Transverse colon (tissue), 4 donors: ENCODE results near the gene TXN. TPM values are rescaled to one million over a fixed set of nuclear protein-coding genes. Genes with fewer than 3 reads are reported as not detected.

Experiments used
- DNase-seq: peaks from one replicate; pipeline ENCODE4 v3.0.0-alpha.2; 2019
- H3K27ac ChIP-seq, 4 donors: fragments of 200-600 bp; sonication (generic); 2 replicates each; pipeline ENCODE4 v1.5.1; 2016 to 2018; ENCODE audit warnings: inconsistent platforms in 4 of 4
- H3K27me3 ChIP-seq: fragments of 200-600 bp; sonication (generic); 2 replicates; pipeline ENCODE4 v1.5.1; 2017; ENCODE audit warnings: inconsistent platforms
- H3K36me3 ChIP-seq, 4 donors: fragments of 200-600 bp; sonication (generic); 2 replicates each; pipeline ENCODE4 v1.5.1; 2017 to 2019; ENCODE audit warnings: inconsistent platforms in 4 of 4
- H3K4me1 ChIP-seq, 4 donors: fragments of 200-600 bp; sonication (generic); 2 replicates each; pipeline ENCODE4 v1.5.1; 2017 to 2020; ENCODE audit warnings: inconsistent platforms in 4 of 4
- H3K4me3 ChIP-seq, 4 donors: fragments of 200-600 bp; sonication (generic); 1 replicate in 1 of 4; 2 replicates in 3 of 4; pipeline versions ENCODE4 v1.5.1 to v1.6.1; 2017 to 2019; ENCODE audit warnings: inconsistent platforms in 4 of 4
- H3K9me3 ChIP-seq, 2 donors: fragments of 200-600 bp; sonication (generic); 2 replicates each; pipeline ENCODE4 v1.5.1; 2017 to 2019; ENCODE audit warnings: inconsistent platforms in 2 of 2
- CTCF ChIP-seq, 5 experiments: fragments of 200-600 bp in 3 of 5; fragments of 450-650 bp in 2 of 5; sonication (generic) in 3 of 5; IDR thresholded peaks; 1 replicate in 2 of 5; 2 replicates in 3 of 5; pipeline ENCODE4 v1.5.1; 2016 to 2017; ENCODE audit warnings: antibody characterized with exemption in 5 of 5, inconsistent platforms in 3 of 5, mild to moderate bottlenecking in 2 of 5, moderate library complexity in 1 of 5
- EP300 ChIP-seq: sonication (generic); formaldehyde crosslinking; IDR thresholded peaks from one replicate; pipeline ENCODE4 v1.6.1; 2017; ENCODE audit warnings: antibody characterized with exemption, low read depth
- POLR2A ChIP-seq: fragments of 450-650 bp; IDR thresholded peaks from one replicate; pipeline ENCODE4 v1.6.1; 2016; ENCODE audit warnings: antibody characterized with exemption, mild to moderate bottlenecking, moderate library complexity
- POLR2AphosphoS5 ChIP-seq, 3 donors: sonication (generic); formaldehyde crosslinking; IDR thresholded peaks; one replicate each; pipeline ENCODE4 v1.6.1; 2016; ENCODE audit warnings: antibody characterized with exemption in 3 of 3
- WGBS, 2 donors: methylation state at CpG; one replicate each; pipeline ENCODE4 v1.1.5; 2018; ENCODE audit warnings: low coverage in 1 of 2; 5-methylcytosine and 5-hydroxymethylcytosine counted together
- in situ Hi-C, 4 donors: fragments of 200-750 bp; cut with MboI; loops; one replicate each; pipeline versions ENCODE4 v1.15.0 to v1.15.1; 2017; ENCODE audit warnings: low sequenced_read_pairs in 3 of 4, low pct_ligation_motif_present in 1 of 4, low pct_unique_long_range_greater_than_20kb in 1 of 4
- intact Hi-C: fragments of 100-400 bp; cut with DNase I; formaldehyde crosslinking; loops from one replicate; pipeline ENCODE4 v1.15.1; 2023; ENCODE audit warnings: low total_unique reads
- total RNA-seq, 4 donors: library from RNA; depleted of rRNA; stranded (reverse); fragments of >200 nt; gene quantifications; one replicate each; pipeline ENCODE4 v1.1.0, GENCODE V29; 2016

Gene TXN
- total RNA-seq, result 100 to 1,000 TPM in 3 of 4 donors, 10 to 100 TPM in 1; 52.4 to 275 (median 182) TPM

GRCh38 chr9:110256380-110257096 lies at the start of gene TXN:
Gene TXN (minus strand): TSS chr9:110256507. CDS start chr9:110256435, 72 bp downstream.
- DNase-seq, result peak; percentile 95
- Histone ChIP-seq H3K27ac (peak within 1 kb of the TSS; percentile 90 to 98 (median 98)), H3K27me3 (no peaks in the 10 kb centered on the region), H3K9me3 (no peaks in the 10 kb centered on the region), H3K4me3 (peak within 1 kb of the TSS; percentile 58 to 93 (median 93)), H3K36me3 (no peaks in the 10 kb centered on the region), H3K4me1 (peaks cover 29 to 66% (median 40%) of the 10 kb centered on the region in 4 donors)
- 0% methylated on average over 2 to 61 of the region's 65 CpGs for WGBS, 2 donors
- intact Hi-C loops, result no loop called here
- peak; percentile 96 to 99 (median 98) for TF ChIP-seq POLR2AphosphoS5 (IDR thresholded peaks at IDR 0.05)
- no peak for TF ChIP-seq CTCF (IDR thresholded peaks at IDR 0.05)
- peak; percentile 63 for TF ChIP-seq EP300
- TF ChIP-seq POLR2A, result peak; percentile 93
- in situ Hi-C loops, result no loop called here

- in situ Hi-C loops, result no loop called here
- no peaks in the 10 kb centered on the region for H3K9me3 ChIP-seq
- no peak overlapping the region for H3K4me3 ChIP-seq
- H3K4me1 ChIP-seq, result peaks cover 0 to 5% (median 0%) of the 10 kb centered on the region in 4 donors
- intact Hi-C loops, result no loop called here
- DNase-seq, result no peak
- TF ChIP-seq EP300 (no peak), POLR2A (no peak), CTCF (IDR thresholded peaks at IDR 0.05) (no peak), POLR2AphosphoS5 (IDR thresholded peaks at IDR 0.05) (no peak)
- H3K27ac ChIP-seq, result no peak overlapping the region
- H3K36me3 ChIP-seq, result no peaks in the 10 kb centered on the region
- WGBS, 2 donors, result 80% methylated on average over 1 of the region's 1 CpG; no CpG with 5 or more reads in 1 of the 2 donors
- H3K27me3 ChIP-seq, result no peaks in the 10 kb centered on the region
Observed at GRCh38 chr9:110303133-110303532, 46.8 kb upstream of the TXN start.

- WGBS, 2 donors, result 45 to 72% methylated on average over 2 of the region's 2 CpGs
- Histone ChIP-seq H3K9me3 (no peaks in the 10 kb centered on the region), H3K27me3 (no peaks in the 10 kb centered on the region), H3K27ac (no peak overlapping the region), H3K4me1 (peaks cover 0 to 4% (median 0%) of the 10 kb centered on the region in 4 donors), H3K4me3 (no peak overlapping the region), H3K36me3 (no peaks in the 10 kb centered on the region)
- in situ Hi-C loops, result no loop called here
- intact Hi-C loops, result no loop called here
- no peak for DNase-seq
- TF ChIP-seq CTCF (IDR thresholded peaks at IDR 0.05) (no peak), POLR2A (no peak), EP300 (no peak), POLR2AphosphoS5 (IDR thresholded peaks at IDR 0.05) (no peak)
Observed at GRCh38 chr9:110298043-110298605, 41.8 kb upstream of the TXN start.

GRCh38 chr9:110293248-110293647 lies 36.9 kb upstream of the TXN start:
- H3K27me3 ChIP-seq, result no peaks in the 10 kb centered on the region
- no peak for DNase-seq
- H3K36me3 ChIP-seq, result no peaks in the 10 kb centered on the region
- 86 to 100% methylated on average over 1 of the region's 1 CpG for WGBS, 2 donors
- no peak overlapping the region for H3K4me3 ChIP-seq
- no peaks in the 10 kb centered on the region for H3K9me3 ChIP-seq
- in situ Hi-C loops, result no loop called here
- TF ChIP-seq EP300, result no peak
- TF ChIP-seq POLR2A, result no peak
- no peak for TF ChIP-seq CTCF (IDR thresholded peaks at IDR 0.05)
- TF ChIP-seq POLR2AphosphoS5 (IDR thresholded peaks at IDR 0.05), result no peak
- intact Hi-C loops, result no loop called here
- H3K27ac ChIP-seq, result no peak overlapping the region
- peaks cover 0 to 4% (median 0%) of the 10 kb centered on the region in 4 donors for H3K4me1 ChIP-seq
